HCT116 (cell line): ENCODE measurements around the gene AFF1. TPM values are rescaled to one million over a fixed set of nuclear protein-coding genes. Genes with fewer than 3 reads are reported as not detected.

ENCODE experiments used
- ATAC-seq: fragments of 200-7000 bp; cut with Tn5 transposase; 2 replicates; pipeline ENCODE4 v1.9.1; 2020; ENCODE audit warnings: mild to moderate bottlenecking, moderate library complexity
- BruUV-seq: library from RNA; stranded (reverse); fragments of 400-500 nt; replicated peaks from 2 replicates; lab custom pipeline; 2021; lab: Mats Ljungman, UMichigan
- CTCF ChIA-PET: fragments of 300-600 bp; sonication (Branson Sonifier 250); formaldehyde crosslinking; loops from one replicate; lab custom pipeline; 2021; ENCODE audit warnings: antibody characterized with exemption; lab: Charles Lee
- POLR2A ChIA-PET: fragments of 300-600, 350-600 bp; sonication (Branson Sonifier 250); formaldehyde crosslinking; loops from one replicate; lab custom pipeline; 2021; ENCODE audit warnings: antibody characterized with exemption; lab: Charles Lee
- RAD21 ChIA-PET, 2 experiments: fragments of 300-600 bp; sonication (Branson Sonifier 250); formaldehyde crosslinking; loops; one replicate each; lab custom pipeline; 2023; ENCODE audit warnings: low total read pairs in 2 of 2; ENCODE audit not compliant: uncharacterized antibody in 2 of 2, unreplicated experiment in 2 of 2, low non-redundant PET in 1 of 2; lab: Charles Lee
- DNase-seq: peaks from one replicate; pipeline ENCODE4 v3.0.0-alpha.2; 2010; ENCODE audit warnings: low read depth, low spot score
- H2AFZ ChIP-seq: fragments of 200-600 bp; shearing (Covaris generic), sonication (generic); 2 replicates; pipeline ENCODE4 v1.6.1; 2017; ENCODE audit warnings: low read depth, mixed run types, mixed read lengths, antibody characterized with exemption, low read length; ENCODE audit not compliant: poor library complexity, severe bottlenecking
- H3K27ac ChIP-seq: 2 replicates; pipeline ENCODE4 v1.5.1; 2012; ENCODE audit warnings: low read depth, low read length
- H3K27me3 ChIP-seq: fragments of 200-600 bp; sonication (generic); 2 replicates; pipeline ENCODE4 v1.6.1; 2016; ENCODE audit warnings: mixed run types, low read length, mixed read lengths; ENCODE audit not compliant: insufficient read depth
- H3K36me3 ChIP-seq, 2 experiments: fragments of 200-500 bp in 1 of 2; fragments of 200-600 bp in 1 of 2; sonication (Bioruptor generic) in 1 of 2; sonication (generic) in 1 of 2; 2 replicates each; pipeline versions ENCODE4 v1.5.1 to v1.6.1; 2014 to 2016; ENCODE audit warnings: low read length in 2 of 2, inconsistent platforms in 1 of 2, mixed read lengths in 1 of 2, mixed run types in 1 of 2; ENCODE audit not compliant: insufficient read depth in 2 of 2, control insufficient read depth in 1 of 2
- H3K4me1 ChIP-seq, 2 experiments: fragments of 200-600 bp in 1 of 2; sonication (generic) in 1 of 2; 2 replicates each; pipeline versions ENCODE4 v1.5.1 to v1.6.1; 2012 to 2017; ENCODE audit warnings: low read length in 2 of 2, inconsistent platforms in 1 of 2, mild to moderate bottlenecking in 1 of 2, mixed read lengths in 1 of 2, mixed run types in 1 of 2, moderate library complexity in 1 of 2; ENCODE audit not compliant: insufficient read depth in 2 of 2, control insufficient read depth in 1 of 2
- H3K4me2 ChIP-seq: fragments of 200-600 bp; sonication (generic); 2 replicates; pipeline ENCODE4 v1.6.1; 2017; ENCODE audit warnings: mixed run types, low read length, mixed read lengths
- H3K4me3 ChIP-seq, 2 experiments: fragments of 200-600 bp in 1 of 2; sonication (generic) in 1 of 2; replicated peaks in 1 of 2; 2 replicates each; pipeline ENCODE4 v1.5.1; 2011 to 2016; ENCODE audit warnings: low read length in 2 of 2, control low read depth in 1 of 2, low read depth in 1 of 2, mild to moderate bottlenecking in 1 of 2, mixed read lengths in 1 of 2, mixed run types in 1 of 2
- H3K79me2 ChIP-seq: fragments of 200-600 bp; sonication (generic); 2 replicates; pipeline ENCODE4 v1.6.1; 2017; ENCODE audit warnings: mild to moderate bottlenecking, mixed run types, low read length, moderate library complexity, mixed read lengths; ENCODE audit not compliant: insufficient read depth
- H3K9ac ChIP-seq: fragments of 200-600 bp; sonication (generic); 2 replicates; pipeline ENCODE4 v1.6.1; 2016; ENCODE audit warnings: low read length, mixed read lengths
- H3K9me2 ChIP-seq: fragments of 200-600 bp; sonication (generic), shearing (Covaris generic); 2 replicates; pipeline ENCODE4 v1.6.1; 2017; ENCODE audit warnings: mixed run types, mild to moderate bottlenecking, moderate library complexity; ENCODE audit not compliant: insufficient read depth
- H3K9me3 ChIP-seq, 2 experiments: fragments of 200-500 bp in 1 of 2; fragments of 200-600 bp in 1 of 2; sonication (Bioruptor generic) in 1 of 2; sonication (generic) in 1 of 2; 2 replicates each; pipeline ENCODE4 v1.6.1; 2014 to 2017; ENCODE audit warnings: low read length in 2 of 2, mixed read lengths in 2 of 2, inconsistent platforms in 1 of 2, low read depth in 1 of 2, mild to moderate bottlenecking in 1 of 2, mixed run types in 1 of 2, moderate library complexity in 1 of 2; ENCODE audit not compliant: control insufficient read depth in 1 of 2, insufficient read depth in 1 of 2
- H4K20me1 ChIP-seq: fragments of 200-600 bp; sonication (generic), shearing (Covaris generic); 2 replicates; pipeline ENCODE4 v1.6.1; 2017; ENCODE audit warnings: mixed run types, mild to moderate bottlenecking, moderate library complexity; ENCODE audit not compliant: insufficient read depth
- CBX3 ChIP-seq: IDR thresholded peaks from 2 replicates; pipeline ENCODE4 v1.6.1; 2012; ENCODE audit warnings: low read depth
- CEBPB ChIP-seq: IDR thresholded peaks from 2 replicates; pipeline ENCODE4 v1.6.1; 2012; ENCODE audit warnings: low read depth
- EGR1 ChIP-seq: IDR thresholded peaks from 2 replicates; pipeline ENCODE4 v1.6.1; 2012; ENCODE audit warnings: low read depth
- ELF1 ChIP-seq: IDR thresholded peaks from 2 replicates; pipeline ENCODE4 v1.6.1; 2012; ENCODE audit warnings: low read depth, borderline replicate concordance
- EZH2 ChIP-seq: fragments of 200-600 bp; sonication (generic); IDR thresholded peaks from 2 replicates; pipeline ENCODE4 v1.6.1; 2017; ENCODE audit warnings: antibody characterized with exemption, mixed run types
- EZH2phosphoT487 ChIP-seq: fragments of 200-600 bp; IDR thresholded peaks from 2 replicates; pipeline ENCODE4 v1.6.1; 2018; ENCODE audit warnings: antibody characterized with exemption, borderline replicate concordance
- FOSL1 ChIP-seq: IDR thresholded peaks from 2 replicates; pipeline ENCODE4 v1.6.1; 2012; ENCODE audit warnings: low read depth
- JUND ChIP-seq: IDR thresholded peaks from 2 replicates; pipeline ENCODE4 v1.6.1; 2012
- POLR2AphosphoS5 ChIP-seq: IDR thresholded peaks from 2 replicates; pipeline ENCODE4 v1.6.1; 2011; ENCODE audit warnings: mild to moderate bottlenecking, low read depth, low read length, moderate library complexity
- SIN3A ChIP-seq: IDR thresholded peaks from 2 replicates; pipeline ENCODE4 v1.6.1; 2012; ENCODE audit warnings: low read depth
- SP1 ChIP-seq: IDR thresholded peaks from 2 replicates; pipeline ENCODE4 v1.6.1; 2012; ENCODE audit warnings: low read depth
- TCF7L2 ChIP-seq: IDR thresholded peaks from 2 replicates; pipeline ENCODE4 v1.7.0; 2011; ENCODE audit warnings: borderline replicate concordance, inconsistent platforms; ENCODE audit not compliant: insufficient read depth, insufficient read length; ENCODE audit errors: extremely low read depth
- YY1 ChIP-seq: IDR thresholded peaks from 2 replicates; pipeline ENCODE4 v1.6.1; 2011; ENCODE audit warnings: low read length, low read depth, moderate library complexity, mild to moderate bottlenecking; ENCODE audit not compliant: insufficient replicate concordance; ENCODE audit errors: extremely low read depth
- ZFX ChIP-seq: fragments of 450-650 bp; IDR thresholded peaks from 2 replicates; pipeline ENCODE4 v1.6.1; 2017
- intact Hi-C: fragments of 100-400 bp; cut with micrococcal nuclease; formaldehyde crosslinking; loops from 2 replicates; pipeline ENCODE4 v1.10.0; 2022
- total RNA-seq: library from RNA; stranded (reverse); gene quantifications from one replicate; pipeline ENCODE4 v1.2.1, GENCODE V29; 2021; ENCODE audit not compliant: unreplicated experiment
- TF ChIP-seq, protein P1 (sequence below): IDR thresholded peaks from 2 replicates; pipeline ENCODE4 v1.6.1; 2012
- TF ChIP-seq, protein P2 (sequence below), 3 experiments: fragments of 200-600 bp in 1 of 3; sonication (generic) in 1 of 3; IDR thresholded peaks in 2 of 3; conservative IDR thresholded peaks in 1 of 3; 2 replicates each; pipeline ENCODE4 v1.5.1; 2012 to 2017; ENCODE audit warnings: low read depth in 2 of 3, low read length in 2 of 3, antibody characterized with exemption in 1 of 3, borderline replicate concordance in 1 of 3, control low read depth in 1 of 3, mild to moderate bottlenecking in 1 of 3, mixed read lengths in 1 of 3, mixed run types in 1 of 3, moderate library complexity in 1 of 3; ENCODE audit not compliant: insufficient read depth in 1 of 3
- TF ChIP-seq, protein P3 (sequence below): IDR thresholded peaks from 2 replicates; pipeline ENCODE4 v1.6.1; 2011; ENCODE audit warnings: mild to moderate bottlenecking, low read length, moderate library complexity; ENCODE audit not compliant: insufficient replicate concordance; ENCODE audit errors: extremely low read depth

Gene AFF1
- total RNA-seq, 1 experiment from 2014 or later: 43.1 TPM

GRCh38 chr4:87109945-87110344 lies 175.1 kb downstream of the AFF1 start:
- POLR2A ChIA-PET: no interaction called here
- H3K9ac ChIP-seq: no peak overlapping the region
- peaks cover 20 to 28% of the 10 kb centered on the region in 2 experiments for H3K4me1 ChIP-seq
- DNase-seq (no peak), ATAC-seq (no peak)
- RAD21 ChIA-PET: no interaction called here
- no peaks in the 10 kb centered on the region for H3K9me3 ChIP-seq
- CTCF ChIA-PET: no interaction called here
- H3K27me3 ChIP-seq: no peaks in the 10 kb centered on the region
- no peak overlapping the region for H3K4me3 ChIP-seq
- H3K36me3 ChIP-seq: no peaks in the 10 kb centered on the region
- BruUV-seq: no TSS peak
- H4K20me1 ChIP-seq: no peaks in the 10 kb centered on the region
- TF ChIP-seq JUND (no peak), SP1 (no peak), EGR1 (no peak), SIN3A (no peak), FOSL1 (no peak), TCF7L2 (no peak), EZH2 (no peak)
- TF ChIP-seq, protein P1, sequence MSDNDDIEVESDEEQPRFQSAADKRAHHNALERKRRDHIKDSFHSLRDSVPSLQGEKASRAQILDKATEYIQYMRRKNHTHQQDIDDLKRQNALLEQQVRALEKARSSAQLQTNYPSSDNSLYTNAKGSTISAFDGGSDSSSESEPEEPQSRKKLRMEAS: no peak
- TF ChIP-seq, protein P2, sequence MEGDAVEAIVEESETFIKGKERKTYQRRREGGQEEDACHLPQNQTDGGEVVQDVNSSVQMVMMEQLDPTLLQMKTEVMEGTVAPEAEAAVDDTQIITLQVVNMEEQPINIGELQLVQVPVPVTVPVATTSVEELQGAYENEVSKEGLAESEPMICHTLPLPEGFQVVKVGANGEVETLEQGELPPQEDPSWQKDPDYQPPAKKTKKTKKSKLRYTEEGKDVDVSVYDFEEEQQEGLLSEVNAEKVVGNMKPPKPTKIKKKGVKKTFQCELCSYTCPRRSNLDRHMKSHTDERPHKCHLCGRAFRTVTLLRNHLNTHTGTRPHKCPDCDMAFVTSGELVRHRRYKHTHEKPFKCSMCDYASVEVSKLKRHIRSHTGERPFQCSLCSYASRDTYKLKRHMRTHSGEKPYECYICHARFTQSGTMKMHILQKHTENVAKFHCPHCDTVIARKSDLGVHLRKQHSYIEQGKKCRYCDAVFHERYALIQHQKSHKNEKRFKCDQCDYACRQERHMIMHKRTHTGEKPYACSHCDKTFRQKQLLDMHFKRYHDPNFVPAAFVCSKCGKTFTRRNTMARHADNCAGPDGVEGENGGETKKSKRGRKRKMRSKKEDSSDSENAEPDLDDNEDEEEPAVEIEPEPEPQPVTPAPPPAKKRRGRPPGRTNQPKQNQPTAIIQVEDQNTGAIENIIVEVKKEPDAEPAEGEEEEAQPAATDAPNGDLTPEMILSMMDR (IDR thresholded peaks at IDR 0.05 in 2 of 3, conservative IDR thresholded peaks at IDR 0.05 in 1 of 3; ENCODE audit: borderline replicate concordance in 1 of 3, insufficient read depth in 1 of 3, low read depth in 2 of 3, low read length in 2 of 3): no peak
- H2AFZ ChIP-seq: no peak overlapping the region
- no peaks in the 10 kb centered on the region for H3K79me2 ChIP-seq
- H3K9me2 ChIP-seq: no peaks in the 10 kb centered on the region
- intact Hi-C loops: no loop called here
- no peak overlapping the region for H3K27ac ChIP-seq
- no peak overlapping the region for H3K4me2 ChIP-seq

GRCh38 chr4:87112063-87112462 lies 177.3 kb downstream of the AFF1 start:
- Histone ChIP-seq H3K4me3 (no peak overlapping the region), H3K4me1 (peaks cover 18 to 23% of the 10 kb centered on the region in 2 experiments), H3K9me2 (no peaks in the 10 kb centered on the region), H4K20me1 (no peaks in the 10 kb centered on the region), H3K4me2 (no peak overlapping the region), H3K27ac (no peak overlapping the region), H3K9me3 (no peaks in the 10 kb centered on the region), H3K36me3 (peaks cover 5% of the 10 kb centered on the region in 2 experiments; a peak in 1 of 4 replicates), H3K9ac (no peak overlapping the region), H3K79me2 (no peaks in the 10 kb centered on the region), H2AFZ (no peak overlapping the region), H3K27me3 (no peaks in the 10 kb centered on the region)
- intact Hi-C loops: no loop called here
- ChIA-PET POLR2A (no interaction called here), CTCF (no interaction called here), RAD21 (no interaction called here)
- no peak for DNase-seq
- no TSS peak for BruUV-seq
- no peak for ATAC-seq
- no peak for TF ChIP-seq EZH2phosphoT487
- TF ChIP-seq CBX3: no peak
- no peak for TF ChIP-seq ZFX
- no peak for TF ChIP-seq CEBPB
- no peak for TF ChIP-seq POLR2AphosphoS5
- TF ChIP-seq SP1: no peak
- TF ChIP-seq SIN3A: no peak
- TF ChIP-seq YY1: no peak
- TF ChIP-seq ELF1: no peak
- TF ChIP-seq, protein P3, sequence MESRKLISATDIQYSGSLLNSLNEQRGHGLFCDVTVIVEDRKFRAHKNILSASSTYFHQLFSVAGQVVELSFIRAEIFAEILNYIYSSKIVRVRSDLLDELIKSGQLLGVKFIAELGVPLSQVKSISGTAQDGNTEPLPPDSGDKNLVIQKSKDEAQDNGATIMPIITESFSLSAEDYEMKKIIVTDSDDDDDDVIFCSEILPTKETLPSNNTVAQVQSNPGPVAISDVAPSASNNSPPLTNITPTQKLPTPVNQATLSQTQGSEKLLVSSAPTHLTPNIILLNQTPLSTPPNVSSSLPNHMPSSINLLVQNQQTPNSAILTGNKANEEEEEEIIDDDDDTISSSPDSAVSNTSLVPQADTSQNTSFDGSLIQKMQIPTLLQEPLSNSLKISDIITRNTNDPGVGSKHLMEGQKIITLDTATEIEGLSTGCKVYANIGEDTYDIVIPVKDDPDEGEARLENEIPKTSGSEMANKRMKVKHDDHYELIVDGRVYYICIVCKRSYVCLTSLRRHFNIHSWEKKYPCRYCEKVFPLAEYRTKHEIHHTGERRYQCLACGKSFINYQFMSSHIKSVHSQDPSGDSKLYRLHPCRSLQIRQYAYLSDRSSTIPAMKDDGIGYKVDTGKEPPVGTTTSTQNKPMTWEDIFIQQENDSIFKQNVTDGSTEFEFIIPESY: no peak
- TF ChIP-seq JUND: no peak
- TF ChIP-seq FOSL1: no peak
- no peak for TF ChIP-seq EGR1
- no peak for TF ChIP-seq TCF7L2
